HG03139 (cell line): ENCODE measurements around the gene GALNT2.

ENCODE experiments used
- ATAC-seq: cut with Tn5 transposase; IDR thresholded peaks from one replicate; pipeline ENCODE4 v1.9.1; 2021; ENCODE audit not compliant: unreplicated experiment

The GALNT2 gene

DNA sequence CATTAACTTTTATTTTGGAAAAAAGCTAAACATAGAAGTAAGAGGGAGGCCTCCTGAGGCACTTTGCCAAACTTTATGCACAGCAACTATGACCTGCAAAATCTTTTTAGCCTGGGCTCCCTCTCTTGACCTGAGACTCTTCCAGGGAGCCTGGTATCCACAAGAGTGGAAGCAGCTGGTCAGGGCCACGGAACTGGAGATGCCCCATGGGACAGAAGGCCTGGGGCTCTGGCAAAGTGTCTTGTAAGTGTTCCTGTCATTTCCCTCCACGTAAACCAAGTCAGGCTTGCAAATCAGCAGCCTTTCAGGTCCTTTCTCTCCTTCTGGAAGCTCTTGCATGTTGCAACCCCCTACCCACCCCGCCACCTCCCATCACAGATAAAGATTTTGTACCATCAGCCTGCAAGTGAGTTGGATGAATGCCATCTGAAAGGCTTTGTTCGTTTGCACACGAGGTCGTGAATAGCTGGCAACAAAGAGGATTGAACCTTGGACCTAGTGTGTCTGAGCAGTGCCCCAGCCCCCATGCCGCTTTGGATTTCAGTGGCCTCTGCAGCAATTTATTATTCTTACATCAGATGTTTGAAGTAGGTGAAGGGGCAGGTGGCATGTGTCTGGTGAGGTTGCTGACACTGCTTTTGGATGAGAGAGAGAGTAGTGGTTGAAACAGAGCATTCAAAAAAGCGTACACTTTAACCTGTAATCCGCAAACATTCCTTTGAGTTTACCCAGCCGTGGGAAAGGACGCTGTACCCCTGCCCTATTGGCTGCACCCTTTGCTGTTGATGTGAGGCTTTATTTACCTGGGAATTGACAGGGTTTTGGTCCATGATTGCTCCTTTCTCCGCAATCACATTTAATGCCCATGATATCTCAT is 91.6 kb downstream of the GALNT2 start:
- ATAC-seq: no peak

DNA sequence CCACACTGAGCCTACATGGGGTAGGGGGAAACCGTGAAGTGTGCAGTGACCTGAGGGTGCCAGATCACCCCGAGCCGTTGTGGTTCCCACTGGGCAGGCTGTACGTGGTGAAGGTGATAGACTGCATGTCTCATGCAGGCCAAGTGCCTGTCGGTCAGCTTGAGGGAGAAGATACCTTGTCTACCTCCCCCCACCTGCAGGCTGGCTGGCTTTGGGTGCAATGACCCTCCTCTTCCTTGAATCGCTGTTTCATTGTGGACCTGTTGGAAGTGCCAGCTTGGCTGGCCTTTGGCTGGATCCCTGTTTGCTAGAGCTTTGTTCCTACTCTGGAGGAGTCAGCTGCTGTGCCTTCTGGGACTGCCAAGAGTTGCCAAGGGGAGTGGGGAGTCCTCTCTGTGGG is 92.5 kb downstream of the GALNT2 start:
- no peak for ATAC-seq

- no peak for ATAC-seq
These were observed 94.1 kb downstream of the GALNT2 start for GRCh38 chr1:230160957-230161771.

DNA sequence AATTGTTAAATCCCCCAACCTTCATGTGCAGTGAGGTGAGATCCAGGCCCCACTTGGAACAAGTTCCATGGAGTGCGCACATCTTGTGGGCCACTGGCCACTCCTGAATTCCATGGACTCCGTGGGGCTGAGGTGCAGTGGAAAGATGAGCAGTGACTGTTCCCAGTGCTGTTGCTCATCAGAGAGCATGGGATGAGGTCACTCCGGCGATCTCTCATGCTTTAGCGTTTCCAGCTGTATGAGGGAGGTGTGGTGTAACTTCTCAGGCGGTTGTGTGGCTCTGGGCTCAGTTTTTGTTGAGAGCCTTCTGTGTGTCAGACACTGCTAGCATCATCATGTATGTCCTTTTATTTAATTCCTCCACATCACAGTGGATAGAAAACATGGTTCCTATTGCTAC is 96.2 kb downstream of the GALNT2 start:
- no peak for ATAC-seq

- no peak for ATAC-seq
These were observed 96.7 kb downstream of the GALNT2 start for GRCh38 chr1:230163719-230164118.

DNA sequence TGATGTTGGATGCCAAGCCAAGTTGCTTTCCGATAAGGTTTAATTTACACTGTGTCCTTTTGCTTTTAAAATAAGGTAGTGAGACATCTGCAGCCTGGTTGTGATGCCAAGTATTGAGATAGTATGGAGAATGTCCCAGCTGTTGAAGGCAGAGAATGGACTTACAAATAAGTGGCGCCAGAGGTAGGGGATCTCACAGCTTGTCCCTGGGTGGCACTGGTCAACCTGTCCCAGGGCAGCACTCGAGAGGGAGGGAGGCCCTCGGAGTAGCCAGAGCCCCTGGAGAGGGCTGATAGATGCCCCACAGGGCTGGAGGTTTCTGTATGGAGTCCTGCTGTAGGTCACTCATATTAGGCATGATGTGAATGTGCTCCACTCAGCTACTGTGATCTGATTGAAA is 98.5 kb downstream of the GALNT2 start:
- ATAC-seq: no peak

DNA sequence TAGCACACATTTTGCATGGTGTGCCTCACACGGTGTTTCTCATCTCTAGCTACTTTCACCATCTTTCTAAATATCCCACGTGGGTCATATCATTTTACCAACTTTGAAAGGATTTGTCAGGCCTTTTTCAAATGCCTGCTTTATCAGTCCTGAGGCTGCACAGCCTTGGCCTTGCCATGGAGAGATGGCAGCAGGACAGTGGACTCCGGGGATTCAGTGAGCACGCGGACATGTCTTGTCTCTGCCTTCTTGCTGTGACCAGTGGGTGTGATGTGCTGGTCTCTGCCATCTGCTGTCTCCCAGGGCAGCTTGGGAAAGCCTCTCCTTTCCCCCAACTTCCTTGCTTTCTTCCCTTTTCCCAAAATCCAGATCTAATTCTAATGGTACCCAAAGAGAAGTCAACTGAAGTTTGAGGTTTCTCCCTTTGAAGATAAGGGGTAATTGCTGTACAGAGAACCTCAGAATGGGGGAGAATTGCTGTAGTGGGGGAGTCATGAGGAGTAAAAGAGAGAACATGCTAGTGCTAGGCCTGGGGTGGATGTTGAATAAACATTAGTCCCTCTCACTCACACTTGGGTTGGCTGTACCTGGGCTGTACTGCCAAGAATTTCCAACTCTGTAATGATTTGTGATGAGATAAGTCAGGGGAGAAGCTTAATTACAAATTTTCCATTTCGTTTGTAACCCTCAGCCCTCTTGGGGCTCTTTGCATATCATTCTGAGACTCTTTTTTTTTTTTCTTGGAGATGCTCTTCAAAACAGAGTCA is 99.5 kb downstream of the GALNT2 start:
- no peak for ATAC-seq

DNA sequence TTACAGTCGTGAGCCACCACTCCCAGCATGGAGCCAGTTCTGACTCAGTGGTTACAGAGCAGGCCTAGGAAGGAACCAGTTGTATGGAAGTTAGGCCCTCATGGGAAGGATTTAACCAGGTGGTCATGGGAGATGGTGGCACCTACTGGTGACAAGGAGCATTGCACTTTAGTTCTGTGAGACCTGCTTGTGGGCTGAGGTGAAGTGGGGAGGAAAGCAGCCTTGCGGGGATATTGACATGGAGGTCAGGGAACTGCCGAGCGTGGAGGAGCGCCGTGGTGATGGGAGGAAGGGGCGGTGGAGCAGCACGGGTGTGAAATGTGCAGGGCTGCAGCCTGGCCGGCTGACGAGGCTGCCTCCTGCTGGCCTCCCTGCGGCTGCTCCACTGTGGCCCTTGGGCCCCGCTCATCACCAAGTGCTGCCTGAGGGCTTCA is 100.4 kb downstream of the GALNT2 start:
- no peak for ATAC-seq

DNA sequence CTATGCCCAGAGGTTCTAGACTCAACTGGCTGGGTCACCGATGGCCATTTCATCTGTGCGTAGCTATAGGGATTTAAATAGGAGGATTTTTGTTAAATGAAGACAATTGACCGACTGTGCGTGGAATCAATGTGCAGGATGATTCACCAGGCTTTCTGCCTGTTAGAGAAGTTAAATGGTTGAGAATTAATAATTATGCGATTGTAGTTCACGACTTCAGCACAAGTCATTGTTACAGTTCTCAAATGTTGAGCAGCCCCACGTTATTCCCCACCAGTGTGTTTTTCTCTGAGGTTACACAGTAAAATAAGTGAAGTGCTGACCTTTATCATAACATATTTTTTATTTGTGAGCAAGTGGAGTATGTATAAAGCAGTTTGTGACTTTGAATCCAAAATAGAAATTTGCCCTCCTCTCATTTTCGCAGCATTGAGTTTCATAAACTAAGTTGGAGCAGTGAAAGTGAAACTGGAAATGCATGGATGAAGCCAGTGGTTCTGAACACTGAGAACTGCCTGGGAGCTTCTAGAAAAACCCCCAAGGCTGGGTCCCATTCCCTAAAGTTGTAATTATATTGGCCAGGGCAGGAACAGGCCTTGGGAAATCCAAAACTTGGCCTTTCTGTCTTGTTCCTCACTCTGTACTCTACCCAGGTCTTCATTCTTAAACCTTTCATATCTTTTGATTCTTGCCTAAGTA is 102.6 kb downstream of the GALNT2 start:
- ATAC-seq: no peak

DNA sequence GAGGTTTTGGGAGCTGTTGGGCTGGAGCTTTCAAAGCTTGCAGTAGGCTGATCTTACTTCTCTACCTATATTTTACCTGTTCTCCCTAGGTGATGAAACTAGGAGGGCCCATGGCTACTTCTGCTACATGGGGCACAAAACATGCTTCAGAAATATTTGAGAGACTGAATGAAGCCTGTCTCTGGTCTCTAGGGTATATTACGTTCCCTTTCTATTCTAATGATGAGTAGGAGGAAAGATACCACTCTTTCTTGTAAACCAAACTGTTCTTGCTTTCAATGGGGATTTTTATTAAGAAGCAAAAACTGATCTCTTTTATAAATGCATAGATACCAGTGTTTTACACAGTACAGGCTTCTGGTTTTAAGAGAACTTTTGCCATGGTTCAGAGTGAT is 103.1 kb downstream of the GALNT2 start:
- ATAC-seq: no peak

- ATAC-seq: no peak
These were observed 103.6 kb downstream of the GALNT2 start for GRCh38 chr1:230170622-230171021.

GRCh38 chr1:230171356-230172015 is 104.4 kb downstream of the GALNT2 start:
- no peak for ATAC-seq

GRCh38 chr1:230172016-230172537 is 105.0 kb downstream of the GALNT2 start:
- ATAC-seq: no peak

GRCh38 chr1:230173187-230173975 is 106.3 kb downstream of the GALNT2 start:
- no peak for ATAC-seq

GRCh38 chr1:230174041-230174440 is 107.0 kb downstream of the GALNT2 start:
- no peak for ATAC-seq

DNA sequence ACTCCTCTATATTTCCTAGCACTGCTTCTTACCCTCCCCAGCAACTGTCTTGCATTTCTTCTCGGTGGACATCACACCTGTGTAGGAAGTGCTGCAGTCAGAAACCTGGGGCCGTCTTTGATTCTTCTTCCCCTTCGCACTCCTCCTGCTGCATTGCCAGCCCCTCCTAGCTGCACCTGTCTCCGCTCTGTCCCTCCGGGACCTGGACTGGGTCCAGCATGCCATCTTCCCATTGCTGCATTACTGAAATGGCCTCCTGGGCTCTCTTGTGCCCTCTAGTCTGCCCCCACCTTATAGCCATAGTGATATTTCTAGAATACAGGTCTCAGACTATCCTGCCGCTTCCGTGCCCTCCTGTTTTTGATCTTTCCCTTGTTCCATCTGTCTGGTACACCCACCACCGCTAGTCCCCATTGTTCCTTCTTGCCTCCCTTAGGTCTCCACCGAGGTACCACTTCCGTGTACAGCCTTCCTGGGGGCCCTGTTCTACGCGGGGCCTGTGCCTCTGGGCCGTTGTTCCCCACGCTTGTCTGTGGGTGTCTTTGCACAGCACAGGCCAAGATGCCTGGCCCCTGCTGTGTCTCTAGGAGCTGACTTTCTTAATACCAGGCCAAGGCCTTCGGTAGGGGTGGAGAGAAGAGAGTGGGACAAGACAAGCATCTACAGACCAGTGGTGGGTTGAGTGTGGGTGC is 107.6 kb downstream of the GALNT2 start:
- no peak for ATAC-seq

GRCh38 chr1:230175163-230175747 is 108.2 kb downstream of the GALNT2 start:
- ATAC-seq: no peak

- no peak for ATAC-seq
These were observed 108.8 kb downstream of the GALNT2 start for GRCh38 chr1:230175839-230176238.
